ENCODE measurements around the gene LAG3.

The LAG3 gene

DNA sequence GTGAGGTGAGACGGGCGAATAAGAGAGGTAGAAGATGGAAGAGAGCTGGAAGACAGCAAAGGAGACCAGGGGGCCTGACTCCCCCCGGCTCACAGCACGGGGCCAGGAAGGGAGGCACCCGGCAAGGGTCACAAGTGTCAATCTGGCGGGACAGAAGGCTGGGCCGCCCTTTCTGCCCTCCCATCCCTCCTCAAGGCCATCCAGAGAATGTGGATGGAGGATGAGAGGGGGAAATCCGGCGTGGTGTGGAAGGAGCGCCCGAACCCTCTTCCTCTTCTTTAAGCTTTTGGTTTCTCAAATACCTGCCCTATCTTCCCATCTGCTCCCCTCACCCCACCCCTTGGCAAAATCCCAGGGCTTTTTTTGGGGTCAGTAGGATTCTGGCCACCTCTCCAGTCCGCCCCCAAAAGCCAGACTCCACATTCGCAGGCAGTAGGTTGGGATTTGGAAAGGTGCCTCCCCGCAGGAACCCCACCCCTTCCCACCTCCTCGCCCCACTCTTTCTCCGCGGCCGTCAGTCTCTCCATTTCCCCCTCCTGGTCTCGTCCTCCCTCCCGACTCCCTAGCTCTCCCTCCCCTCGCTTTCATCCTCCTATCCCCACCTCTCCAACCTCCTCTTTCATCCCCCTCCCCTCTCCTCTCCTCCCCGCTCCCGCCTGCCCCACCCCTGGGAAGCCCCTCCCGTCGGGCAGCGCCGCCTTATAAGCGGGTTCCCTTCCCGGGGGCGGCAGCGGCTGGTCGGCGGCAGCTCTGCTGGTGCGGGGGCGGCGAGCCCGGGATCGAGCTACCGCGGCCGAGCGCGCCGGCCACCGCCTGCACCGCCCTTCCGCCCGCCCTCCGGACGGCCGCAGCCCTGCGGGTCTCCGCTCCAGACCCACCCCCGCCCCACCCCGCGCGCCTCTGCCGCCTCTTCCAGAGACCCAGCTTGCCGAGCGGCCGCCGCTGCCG is 6.4 kb upstream of the LAG3 start, which contains the start of gene PTMS:
Gene PTMS, plus strand, starts transcription at position 730 of the 948 bp plus-strand sequence. CDS start 343 bp downstream, outside the sequence.
- TF ChIP-seq GATA2 (IDR thresholded peaks at IDR 0.05; ENCODE audit: low read depth, low read length) (peak; percentile 66; the same call in 1 of the 2 replicates), GATA3 (IDR thresholded peaks at IDR 0.05; ENCODE audit: low read depth, low read length) (no peak)

DNA sequence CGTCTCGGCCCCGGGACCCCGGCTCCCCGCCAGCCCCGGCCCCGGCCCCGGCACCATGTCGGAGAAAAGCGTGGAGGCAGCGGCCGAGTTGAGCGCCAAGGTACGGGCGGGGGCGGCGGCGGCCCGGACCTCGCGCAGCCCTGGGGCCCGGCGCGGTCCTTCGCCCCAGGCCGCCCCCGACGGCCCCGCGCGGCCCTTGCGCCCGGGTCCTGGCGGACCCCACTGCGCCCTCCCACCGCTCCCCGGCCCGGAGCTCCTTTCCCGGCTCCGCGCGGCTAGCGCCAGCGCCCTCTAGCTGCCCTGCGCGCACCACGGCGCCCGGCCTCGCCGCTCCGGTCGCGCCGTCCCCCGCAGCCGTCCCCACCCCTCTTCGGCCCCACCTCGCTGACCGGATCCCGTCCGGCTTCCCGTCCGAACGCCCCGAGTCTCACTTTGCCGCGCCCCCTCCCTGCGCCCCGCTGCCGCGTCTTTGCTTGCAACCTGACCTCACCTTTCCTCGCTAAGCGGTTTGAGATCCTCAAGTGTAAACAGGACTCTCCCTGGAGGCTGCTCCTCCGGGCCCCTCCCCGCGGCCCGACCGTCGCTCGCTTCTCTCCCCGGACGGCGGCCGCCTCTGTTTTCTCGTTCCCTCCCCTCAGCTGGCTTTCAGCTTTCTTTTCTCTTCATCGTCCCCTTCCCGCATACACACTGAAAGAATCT is 5.5 kb upstream of the LAG3 start:
- TF ChIP-seq GATA2 (IDR thresholded peaks at IDR 0.05; ENCODE audit: low read depth, low read length): no peak

GRCh38 chr12:6767353-6768319 is 4.7 kb upstream of the LAG3 start:
- no peak for TF ChIP-seq GATA3 (IDR thresholded peaks at IDR 0.05; ENCODE audit: low read depth, low read length)

DNA sequence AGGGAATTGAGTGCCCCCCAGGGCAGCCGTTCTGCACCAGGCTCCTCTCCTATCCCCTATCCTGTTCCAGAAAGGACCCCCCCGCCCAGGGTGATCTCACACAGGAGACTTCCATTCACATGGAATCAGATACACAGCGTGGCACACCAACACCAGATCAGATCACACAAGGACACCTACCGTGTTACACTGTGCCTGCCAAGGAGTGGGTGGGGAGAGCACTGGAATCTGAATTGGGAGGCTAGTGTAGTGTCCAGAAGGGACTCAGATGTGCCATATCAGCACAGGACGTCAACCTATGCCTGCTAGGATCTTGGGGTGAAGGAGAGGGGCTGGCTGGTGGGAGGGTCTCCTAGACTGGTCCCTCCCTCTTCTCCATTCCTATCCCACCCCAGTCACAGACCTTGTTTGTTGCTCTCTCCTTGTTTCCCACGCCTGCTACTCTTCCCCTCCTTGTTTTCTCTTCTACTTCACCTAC is 3.8 kb upstream of the LAG3 start:
- TF ChIP-seq GATA2 (IDR thresholded peaks at IDR 0.05; ENCODE audit: low read depth, low read length) (no peak), GATA3 (IDR thresholded peaks at IDR 0.05; ENCODE audit: low read depth, low read length) (no peak)

DNA sequence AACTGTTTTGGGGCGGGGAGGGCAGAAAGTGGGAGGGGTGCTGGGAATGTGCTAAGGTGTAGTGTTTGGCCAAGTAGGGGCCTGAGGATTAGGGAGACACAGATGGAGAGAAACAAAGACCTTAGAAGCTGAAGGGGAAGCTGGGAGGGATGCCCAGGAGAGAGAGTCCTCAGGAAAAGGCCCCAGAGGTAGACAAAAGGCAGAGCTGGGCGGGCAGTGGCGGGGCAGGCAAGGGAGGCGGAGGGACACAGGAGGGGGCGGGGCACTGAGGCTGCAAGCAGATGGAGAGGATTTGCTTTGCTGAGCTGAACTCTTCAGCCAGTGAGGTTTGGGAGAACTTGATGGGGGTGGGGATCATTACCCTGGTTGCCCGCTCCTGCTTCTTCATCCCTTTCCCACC is 3.3 kb upstream of the LAG3 start:
- TF ChIP-seq GATA2 (IDR thresholded peaks at IDR 0.05; ENCODE audit: low read depth, low read length): no peak
- no peak for TF ChIP-seq GATA3 (IDR thresholded peaks at IDR 0.05; ENCODE audit: low read depth, low read length)

GRCh38 chr12:6769666-6770065 is 2.7 kb upstream of the LAG3 start:
- TF ChIP-seq GATA2 (IDR thresholded peaks at IDR 0.05; ENCODE audit: low read depth, low read length): no peak
- no peak for TF ChIP-seq GATA3 (IDR thresholded peaks at IDR 0.05; ENCODE audit: low read depth, low read length)

DNA sequence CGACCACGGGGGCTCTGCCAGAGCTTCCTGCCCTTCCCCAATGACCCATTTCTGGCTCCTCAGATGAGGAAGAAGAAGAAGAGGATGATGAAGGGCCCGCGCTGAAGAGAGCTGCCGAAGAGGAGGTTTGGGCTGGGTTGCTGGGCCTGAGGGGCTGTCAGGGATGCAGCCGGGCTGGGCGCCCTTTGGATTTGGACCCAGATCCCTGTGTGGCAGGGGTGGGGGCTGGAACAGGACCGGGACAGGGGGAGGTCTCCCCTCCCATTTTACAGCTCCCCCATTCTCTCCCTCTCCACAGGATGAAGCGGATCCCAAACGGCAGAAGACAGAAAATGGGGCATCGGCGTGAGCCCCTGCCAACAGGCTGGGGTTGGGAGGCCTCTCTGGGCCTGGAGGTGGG is 2.2 kb upstream of the LAG3 start:
- TF ChIP-seq GATA2 (IDR thresholded peaks at IDR 0.05; ENCODE audit: low read depth, low read length) (no peak), GATA3 (IDR thresholded peaks at IDR 0.05; ENCODE audit: low read depth, low read length) (no peak)

GRCh38 chr12:6770600-6770999 is 1.7 kb upstream of the LAG3 start:
- TF ChIP-seq GATA2 (IDR thresholded peaks at IDR 0.05; ENCODE audit: low read depth, low read length) (no peak), GATA3 (IDR thresholded peaks at IDR 0.05; ENCODE audit: low read depth, low read length) (no peak)

DNA sequence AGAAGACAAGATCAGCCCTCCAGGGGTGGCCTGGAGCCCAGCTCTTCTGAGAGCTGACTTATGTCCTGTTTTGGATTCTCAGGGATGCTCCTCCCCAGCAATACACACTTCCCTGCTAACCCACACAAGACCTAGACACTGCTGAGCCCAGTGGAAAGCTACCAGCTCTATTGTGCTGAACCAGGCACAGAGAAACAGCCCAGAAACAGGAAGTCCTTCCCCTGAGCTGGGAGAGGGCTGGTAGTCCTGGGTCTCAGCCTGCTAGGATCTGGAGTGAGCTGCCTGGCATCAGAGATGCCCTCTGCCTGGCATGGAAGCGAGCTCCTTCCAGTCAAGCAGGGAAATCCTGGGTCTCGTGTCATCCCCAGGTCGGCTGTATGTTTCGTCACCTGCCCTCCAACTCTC is 1.2 kb upstream of the LAG3 start:
- TF ChIP-seq GATA3 (IDR thresholded peaks at IDR 0.05; ENCODE audit: low read depth, low read length): no peak
- no peak for TF ChIP-seq GATA2 (IDR thresholded peaks at IDR 0.05; ENCODE audit: low read depth, low read length)

DNA sequence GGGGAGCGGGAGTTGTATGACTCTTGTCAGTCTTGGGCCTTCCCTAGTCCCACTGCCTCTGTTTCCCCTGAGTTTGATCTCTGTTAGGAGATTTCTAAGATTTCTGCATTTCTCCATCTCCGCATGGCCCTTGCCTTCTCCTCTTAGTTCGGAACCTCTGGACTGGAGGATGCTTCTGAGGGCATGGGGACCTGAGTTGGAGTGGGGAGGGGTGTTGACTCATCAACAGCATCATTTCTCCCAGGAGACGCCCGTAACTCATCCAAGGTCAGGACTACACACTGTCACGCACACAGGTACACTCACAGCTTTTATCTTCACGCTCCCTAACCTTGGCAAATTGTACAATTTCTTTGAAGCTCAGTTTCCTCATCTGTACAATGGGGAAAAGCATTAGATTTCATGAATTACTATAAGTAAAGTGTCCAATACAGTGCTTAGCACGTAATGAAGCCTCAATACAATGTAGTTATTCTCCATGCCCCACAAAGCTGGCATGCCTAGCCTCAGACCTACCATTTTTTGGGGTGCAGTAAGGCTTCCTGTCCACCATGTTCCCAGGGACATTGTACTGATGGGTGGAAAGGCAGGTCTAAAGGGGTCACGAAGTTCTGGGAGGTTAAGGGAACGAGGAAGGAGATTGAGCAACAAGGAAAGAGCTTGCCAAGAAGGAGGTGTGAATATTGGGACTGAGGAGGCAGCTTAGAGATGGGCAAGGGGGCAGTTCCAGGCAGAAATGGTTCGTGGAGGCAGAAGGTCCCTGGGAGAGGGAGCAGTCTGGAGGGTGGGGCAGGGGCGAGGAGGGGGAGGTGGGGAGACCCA is 600 bp upstream of the LAG3 start:
- no peak for TF ChIP-seq GATA2 (IDR thresholded peaks at IDR 0.05; ENCODE audit: low read depth, low read length)
- TF ChIP-seq GATA3 (IDR thresholded peaks at IDR 0.05; ENCODE audit: low read depth, low read length): no peak

DNA sequence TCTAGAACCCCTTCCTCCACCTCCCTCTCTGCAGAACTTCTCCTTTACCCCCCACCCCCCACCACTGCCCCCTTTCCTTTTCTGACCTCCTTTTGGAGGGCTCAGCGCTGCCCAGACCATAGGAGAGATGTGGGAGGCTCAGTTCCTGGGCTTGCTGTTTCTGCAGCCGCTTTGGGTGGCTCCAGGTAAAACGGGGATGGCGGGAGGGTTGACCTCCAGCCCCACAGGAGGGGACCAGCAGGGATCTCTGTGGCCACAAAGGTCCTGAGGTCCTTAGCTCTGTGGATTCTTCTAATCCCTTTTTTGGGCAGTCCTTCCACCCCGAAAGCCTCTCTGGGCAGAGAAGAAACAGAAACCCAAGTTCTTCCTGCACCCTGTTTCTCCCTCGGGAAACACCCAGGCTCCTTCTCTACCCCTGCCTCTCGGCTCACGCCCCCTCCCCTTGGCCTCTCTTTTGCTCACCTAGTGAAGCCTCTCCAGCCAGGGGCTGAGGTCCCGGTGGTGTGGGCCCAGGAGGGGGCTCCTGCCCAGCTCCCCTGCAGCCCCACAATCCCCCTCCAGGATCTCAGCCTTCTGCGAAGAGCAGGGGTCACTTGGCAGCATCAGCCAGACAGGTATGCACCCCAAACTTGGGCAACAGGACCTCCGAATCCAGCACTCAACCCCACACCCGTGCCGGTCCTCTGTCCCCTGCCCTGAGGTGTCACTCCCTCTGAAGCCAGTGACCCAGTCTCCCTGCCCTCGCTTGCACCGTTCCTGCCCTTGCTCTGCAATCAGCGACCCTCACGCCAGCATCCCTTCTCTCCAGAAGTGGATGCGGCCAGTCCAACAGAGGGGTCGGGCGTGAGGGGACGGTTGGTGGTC is 638 bp downstream of the LAG3 start:
- TF ChIP-seq GATA2 (IDR thresholded peaks at IDR 0.05; ENCODE audit: low read depth, low read length) (no peak), GATA3 (IDR thresholded peaks at IDR 0.05; ENCODE audit: low read depth, low read length) (no peak)
